K562 (cell line): ENCODE measurements around the gene ATP13A2. TPM values are rescaled to one million over a fixed set of nuclear protein-coding genes. Genes with fewer than 3 reads are reported as not detected.

ENCODE experiments used
- ATAC-seq: fragments of 200-7000 bp; cut with Tn5 transposase; 3 replicates; pipeline ENCODE4 v1.9.1; 2020; ENCODE audit warnings: moderate library complexity
- BruUV-seq: library from RNA; stranded (reverse); fragments of 400-500 nt; replicated peaks from 2 replicates; lab custom pipeline; 2021; lab: Mats Ljungman, UMichigan
- CTCF ChIA-PET: fragments of 300-600 bp; formaldehyde crosslinking; extraction: SDS; loops from one replicate; lab custom pipeline; 2021; ENCODE audit warnings: low intra/inter-chr PET ratio; lab: Yijun Ruan, JAX
- POLR2A ChIA-PET: fragments of 300-600, 350-650 bp; sonication (Branson Sonifier 250); formaldehyde crosslinking; extraction: SDS; loops from one replicate; lab custom pipeline; 2021; ENCODE audit warnings: antibody characterized with exemption, inconsistent platforms; lab: Yijun Ruan, JAX
- DNase-seq, 4 experiments: peaks; one replicate each; pipeline versions ENCODE4 v3.0.0 to v3.0.0-alpha.2; 2011 to 2018; ENCODE audit warnings: low spot score in 3 of 4, mixed read lengths in 3 of 4; ENCODE audit errors: extremely low read depth in 1 of 4
- FAIRE-seq: peaks from 2 replicates; lab custom pipeline; 2011; peaks lifted over from hg19 to GRCh38; lab: Jason Lieb, UNC
- H2AFZ ChIP-seq: 2 replicates; pipeline ENCODE4 v1.6.0; 2011; ENCODE audit warnings: low read depth, low read length, control low read depth, inconsistent platforms
- H3K27ac ChIP-seq: fragments of 200-600 bp; 3 replicates; pipeline ENCODE4 v1.8.0; 2011; ENCODE audit warnings: low read depth, mild to moderate bottlenecking, control low read depth, inconsistent platforms, low read length, moderate library complexity, mixed read lengths; ENCODE audit errors: extremely low read depth
- H3K27me3 ChIP-seq, 2 experiments: fragments of 300-600 bp in 1 of 2; 2 replicates in 1 of 2; 3 replicates in 1 of 2; pipeline versions ENCODE4 v1.6.0 to v1.8.0; 2011; ENCODE audit warnings: inconsistent platforms in 2 of 2, low read length in 2 of 2, mild to moderate bottlenecking in 1 of 2, mixed read lengths in 1 of 2, moderate library complexity in 1 of 2; ENCODE audit not compliant: control insufficient read depth in 2 of 2, insufficient read depth in 2 of 2
- H3K36me3 ChIP-seq: fragments of 300-600 bp; 3 replicates; pipeline ENCODE4 v1.8.0; 2011; ENCODE audit warnings: mild to moderate bottlenecking, low read length, inconsistent platforms; ENCODE audit not compliant: control insufficient read depth, insufficient read depth
- H3K4me1 ChIP-seq, 2 experiments: fragments of 200-600 bp in 1 of 2; replicated peaks in 1 of 2; 2 replicates in 1 of 2; 3 replicates in 1 of 2; pipeline versions ENCODE4 v1.5.1 to v1.8.0; 2011; ENCODE audit warnings: inconsistent platforms in 2 of 2, low read length in 2 of 2, mild to moderate bottlenecking in 1 of 2, mixed read lengths in 1 of 2, moderate library complexity in 1 of 2; ENCODE audit not compliant: control insufficient read depth in 2 of 2, insufficient read depth in 2 of 2
- H3K4me2 ChIP-seq: 2 replicates; pipeline ENCODE4 v1.6.1; 2011; ENCODE audit warnings: low read length, control low read depth, inconsistent platforms, mixed read lengths; ENCODE audit not compliant: insufficient read depth
- H3K4me3 ChIP-seq: fragments of 200-600 bp; sonication (generic), shearing (Covaris generic); 2 replicates; pipeline ENCODE4 v1.5.1; 2016; ENCODE audit warnings: control low read depth, inconsistent platforms
- H3K79me2 ChIP-seq: fragments of 200-600 bp; 3 replicates; pipeline ENCODE4 v1.8.0; 2011; ENCODE audit warnings: low read length, inconsistent platforms; ENCODE audit not compliant: control insufficient read depth, insufficient read depth
- H3K9ac ChIP-seq, 2 experiments: 2 replicates each; pipeline versions ENCODE4 v1.6.0 to v1.6.1; 2011; ENCODE audit warnings: low read depth in 2 of 2, low read length in 2 of 2, control low read depth in 1 of 2, inconsistent platforms in 1 of 2, mild to moderate bottlenecking in 1 of 2, mixed read lengths in 1 of 2; ENCODE audit not compliant: insufficient read depth in 1 of 2
- H3K9me1 ChIP-seq: one replicate; pipeline ENCODE4 v1.6.0; 2011; ENCODE audit warnings: inconsistent platforms, mild to moderate bottlenecking, low read length, moderate library complexity; ENCODE audit not compliant: control insufficient read depth, insufficient read depth
- H3K9me3 ChIP-seq: replicated peaks from 2 replicates; pipeline ENCODE4 v1.5.1; 2011; ENCODE audit warnings: low read depth, low read length, inconsistent platforms; ENCODE audit not compliant: control insufficient read depth, insufficient read depth
- H4K20me1 ChIP-seq: replicated peaks from 2 replicates; pipeline ENCODE4 v1.6.1; 2011; ENCODE audit warnings: low read length, inconsistent platforms, mixed read lengths; ENCODE audit not compliant: control insufficient read depth, insufficient read depth
- CTBP1 ChIP-seq: fragments of 450-650 bp; IDR thresholded peaks from 2 replicates; pipeline ENCODE4 v1.6.1; 2016; ENCODE audit warnings: borderline replicate concordance
- FOS ChIP-seq: IDR thresholded peaks from 3 replicates; pipeline ENCODE4 v1.6.1; 2011; ENCODE audit not compliant: insufficient read length; ENCODE audit errors: extremely low read depth
- MXI1 ChIP-seq: IDR thresholded peaks from 2 replicates; pipeline ENCODE4 v1.6.1; 2011; ENCODE audit warnings: low read depth, mild to moderate bottlenecking, improper control_type of control experiment, low read length
- RBM34 ChIP-seq: fragments of 200-400 bp; formaldehyde crosslinking; IDR thresholded peaks from 2 replicates; pipeline ENCODE4 v1.6.1; 2018; ENCODE audit warnings: low read length, borderline replicate concordance; ENCODE audit not compliant: insufficient read depth
- WGBS: fragments of 100-300 bp; shearing (Covaris generic); methylation state at CpG from one replicate; pipeline ENCODE4 v1.1.6; 2016; ENCODE audit warnings: low coverage, mixed read lengths; ENCODE audit not compliant: insufficient coverage; ENCODE audit errors: missing lambda C conversion rate; 5-methylcytosine and 5-hydroxymethylcytosine counted together
- in situ Hi-C: fragments of 300-500 bp; cut with MboI; formaldehyde crosslinking; loops from 4 replicates; pipeline ENCODE4 v1.15.0; 2018; ENCODE audit warnings: inconsistent platforms, mixed read lengths
- intact Hi-C: fragments of 100-400 bp; cut with micrococcal nuclease; formaldehyde crosslinking; loops from 2 replicates; pipeline ENCODE4 v1.14.2; 2022
- polyA plus RNA-seq, 8 experiments: library from polyadenylated mRNA; depleted of rRNA in 4 of 8; stranded (reverse) in 5 of 8; unstranded in 3 of 8; fragments of >200 nt; fragmentation: Nextera tagmentation in 2 of 8; fragmentation: Illumina TruSeq in 1 of 8; extraction: Ambion mirVana in 2 of 8; extraction: Trizol in 1 of 8; gene quantifications; 2 replicates each; pipeline versions ENCODE4 v1.2.1 to v1.2.3, GENCODE V29; 2011 to 2014; ENCODE audit warnings: inconsistent platforms in 1 of 8, missing spikeins in 1 of 8
- total RNA-seq, 7 experiments: library from RNA; depleted of rRNA in 6 of 7; stranded (reverse); fragments of >200 nt in 6 of 7; fragmentation: Illumina TruSeq in 2 of 7; extraction: Trizol in 2 of 7; gene quantifications; 2 replicates each; pipeline versions ENCODE4 v1.2.1 to v1.2.3, GENCODE V29; 2011 to 2021; ENCODE audit warnings: low replicate concordance in 1 of 7
- TF ChIP-seq, protein P1 (sequence below): fragments of 250-450 bp; sonication (Bioruptor Pico); IDR thresholded peaks from 2 replicates; pipeline ENCODE4 v1.5.0; 2022; ENCODE audit warnings: mild to moderate bottlenecking

Gene ATP13A2
- total and polyA plus RNA-seq, 9 of the 15 experiments (the other 6 are each of a cell fraction or from before 2014, with no cell fraction given): 0.36 to 56.3 (median 16.3) TPM

DNA sequence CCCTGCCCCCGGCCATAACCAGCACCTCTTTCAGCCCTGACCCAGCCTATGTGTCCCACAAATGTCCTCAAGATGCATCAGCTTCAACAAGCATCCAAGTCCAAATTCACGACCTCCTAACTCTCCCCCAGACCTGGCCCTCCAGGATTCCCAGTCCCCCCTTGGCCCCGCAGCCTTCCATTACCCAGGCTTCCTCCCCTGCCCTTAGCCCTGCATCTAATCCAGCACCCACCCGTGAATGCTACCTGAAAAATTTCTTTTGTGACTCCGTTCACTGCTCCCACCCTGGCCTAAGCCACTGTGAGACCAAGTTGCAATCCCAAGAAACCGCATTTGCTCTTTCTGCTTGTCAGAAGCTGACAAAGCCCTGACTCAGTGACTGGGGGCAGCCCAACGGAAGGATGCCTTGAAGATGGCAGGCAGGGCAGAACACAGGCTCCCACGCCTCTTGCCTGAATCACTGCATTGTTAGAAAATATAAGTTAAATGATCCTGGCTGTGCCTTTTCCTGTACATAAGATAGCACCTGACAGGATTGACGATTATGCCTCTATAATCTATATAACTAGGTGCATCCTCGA, 30.4 kb downstream of the ATP13A2 start:
- Histone ChIP-seq H3K9ac (no peak overlapping the region), H3K36me3 (peaks cover 4% of the 10 kb centered on the region; the same call in 1 of the 3 replicates), H3K4me3 (no peak overlapping the region), H3K4me1 (peaks cover 0 to 35% of the 10 kb centered on the region in 2 experiments; a peak in 2 of 5 replicates), H3K27me3 (peaks cover 17 to 25% of the 10 kb centered on the region in 2 experiments; a peak in 3 of 5 replicates), H3K79me2 (no peaks in the 10 kb centered on the region), H4K20me1 (peaks cover 18% of the 10 kb centered on the region; the same call in 1 of the 2 replicates), H2AFZ (no peak overlapping the region), H3K9me3 (no peaks in the 10 kb centered on the region), H3K4me2 (no peak overlapping the region), H3K9me1 (no peaks in the 10 kb centered on the region), H3K27ac (no peak overlapping the region)
- TF ChIP-seq, protein P1, sequence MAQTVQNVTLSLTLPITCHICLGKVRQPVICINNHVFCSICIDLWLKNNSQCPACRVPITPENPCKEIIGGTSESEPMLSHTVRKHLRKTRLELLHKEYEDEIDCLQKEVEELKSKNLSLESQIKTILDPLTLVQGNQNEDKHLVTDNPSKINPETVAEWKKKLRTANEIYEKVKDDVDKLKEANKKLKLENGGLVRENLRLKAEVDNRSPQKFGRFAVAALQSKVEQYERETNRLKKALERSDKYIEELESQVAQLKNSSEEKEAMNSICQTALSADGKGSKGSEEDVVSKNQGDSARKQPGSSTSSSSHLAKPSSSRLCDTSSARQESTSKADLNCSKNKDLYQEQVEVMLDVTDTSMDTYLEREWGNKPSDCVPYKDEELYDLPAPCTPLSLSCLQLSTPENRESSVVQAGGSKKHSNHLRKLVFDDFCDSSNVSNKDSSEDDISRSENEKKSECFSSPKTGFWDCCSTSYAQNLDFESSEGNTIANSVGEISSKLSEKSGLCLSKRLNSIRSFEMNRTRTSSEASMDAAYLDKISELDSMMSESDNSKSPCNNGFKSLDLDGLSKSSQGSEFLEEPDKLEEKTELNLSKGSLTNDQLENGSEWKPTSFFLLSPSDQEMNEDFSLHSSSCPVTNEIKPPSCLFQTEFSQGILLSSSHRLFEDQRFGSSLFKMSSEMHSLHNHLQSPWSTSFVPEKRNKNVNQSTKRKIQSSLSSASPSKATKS (CRISPR knock-in tag): no peak
- no peak for TF ChIP-seq RBM34
- TF ChIP-seq FOS: no peak
- no peak for TF ChIP-seq CTBP1
- TF ChIP-seq MXI1: no peak
- ChIA-PET CTCF (no interaction called here), POLR2A (interaction anchor here (0.7 to 1.8 kb wide), 6 partner anchors 8 to 167 kb away, joined by 3 to 5 read pairs (median 4); no protein-coding TSS in a partner anchor)
- intact Hi-C loops: no loop called here
- FAIRE-seq (no peak), ATAC-seq (no peak), DNase-seq (no peak)
- WGBS: 16% methylated on average over 10 of the region's 10 CpGs
- in situ Hi-C loops: no loop called here
- BruUV-seq: no TSS peak
